SK-N-MC (cell line): ENCODE measurements around the gene ZNF365.

Source experiments
- EZH2 ChIP-seq: fragments of 200-600 bp; sonication (generic); IDR thresholded peaks from one replicate; pipeline ENCODE4 v1.6.1; 2017; ENCODE audit warnings: antibody characterized with exemption
- FOXP2 ChIP-seq: optimal IDR thresholded peaks from 2 replicates; pipeline ENCODE3; 2011; ENCODE audit warnings: mild to moderate bottlenecking, moderate library complexity; ENCODE audit not compliant: insufficient read depth; ENCODE audit errors: extremely low read length, control extremely low read depth
- POLR2AphosphoS5 ChIP-seq: IDR thresholded peaks from 2 replicates; pipeline ENCODE4 v1.6.1; 2012; ENCODE audit warnings: mild to moderate bottlenecking, low read depth, low read length, borderline replicate concordance

GRCh38 chr10:62386356-62387320, 12.5 kb downstream of the ZNF365 start:
- TF ChIP-seq EZH2 (no peak), FOXP2 (no peak), POLR2AphosphoS5 (no peak)
